GM12878 (cell line): ENCODE data around the gene PGAM2.

Source experiments
- BHLHE40 ChIP-seq, 2 experiments: fragments of 450-650 bp in 1 of 2; IDR thresholded peaks; 2 replicates each; pipeline ENCODE4 v1.6.1; 2011 to 2017; ENCODE audit warnings: low read depth in 2 of 2, borderline replicate concordance in 1 of 2, improper control_type of control experiment in 1 of 2, low read length in 1 of 2, mild to moderate bottlenecking in 1 of 2
- CTCF ChIP-seq, 3 experiments: IDR thresholded peaks in 2 of 3; conservative IDR thresholded peaks in 1 of 3; 2 replicates each; pipeline ENCODE4 v1.5.1; 2011; ENCODE audit warnings: low read depth in 3 of 3, low read length in 3 of 3, mild to moderate bottlenecking in 3 of 3, control low read depth in 2 of 3, moderate library complexity in 2 of 3, inconsistent platforms in 1 of 3, mixed read lengths in 1 of 3; ENCODE audit not compliant: control insufficient read depth in 2 of 3, insufficient read depth in 1 of 3; ENCODE audit errors: extremely low read depth in 1 of 3
- MAX ChIP-seq: IDR thresholded peaks from 2 replicates; pipeline ENCODE4 v1.6.1; 2012; ENCODE audit warnings: low read depth, low read length, improper control_type of control experiment
- RFX5 ChIP-seq: IDR thresholded peaks from 2 replicates; pipeline ENCODE4 v1.6.1; 2011; ENCODE audit warnings: low read depth, low read length, improper control_type of control experiment
- TAF1 ChIP-seq: IDR thresholded peaks from 2 replicates; pipeline ENCODE4 v1.6.1; 2011; ENCODE audit warnings: mild to moderate bottlenecking, low read depth, low read length, borderline replicate concordance
- ZNF274 ChIP-seq: IDR thresholded peaks from one replicate; pipeline ENCODE4 v1.8.0; 2011; ENCODE audit not compliant: insufficient read length, insufficient read depth
- TF ChIP-seq, protein P1 (sequence below): IDR thresholded peaks from 2 replicates; pipeline ENCODE4 v1.6.1; 2012; ENCODE audit warnings: mild to moderate bottlenecking, low read depth, low read length
- TF ChIP-seq, protein P2 (sequence below): IDR thresholded peaks from 2 replicates; pipeline ENCODE4 v1.6.1; 2012; ENCODE audit warnings: low read length, inconsistent platforms

DNA sequence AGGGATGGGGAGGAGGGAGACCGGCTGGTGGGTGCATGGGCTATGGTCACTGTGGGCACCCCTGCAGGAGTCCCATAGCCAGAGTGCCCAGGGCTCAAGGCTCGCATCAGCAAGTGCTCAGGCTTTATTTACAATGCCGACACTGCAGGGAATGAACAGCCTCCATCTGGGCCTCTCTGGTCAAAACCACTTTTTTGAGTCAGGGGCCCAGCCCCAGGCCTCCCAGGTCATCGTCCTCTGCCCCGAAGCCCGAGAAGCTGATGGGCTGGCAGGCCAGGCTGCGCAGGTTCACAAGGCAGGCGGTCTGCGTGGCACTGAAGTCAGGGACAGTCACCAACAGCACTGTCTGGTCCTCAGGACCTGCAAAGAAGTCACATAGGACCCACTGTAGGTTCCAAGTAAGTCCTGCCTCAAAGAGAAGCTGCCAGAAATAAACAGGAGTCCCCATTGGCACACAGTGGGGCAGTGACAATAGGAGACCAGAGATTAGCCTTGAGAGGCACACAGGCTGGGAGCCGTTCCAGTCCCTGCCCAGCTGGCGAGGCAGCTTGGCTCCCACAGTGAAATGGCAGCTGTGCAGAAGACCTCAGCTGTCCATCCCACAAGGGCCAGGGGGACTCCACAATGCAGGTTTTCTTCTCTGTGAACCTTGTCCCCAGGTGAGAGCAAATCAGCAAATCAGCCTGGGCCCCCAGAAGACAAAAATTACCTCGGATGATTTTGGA, 49.4 kb upstream of the PGAM2 start:
- no peak for TF ChIP-seq MAX
- no peak for TF ChIP-seq BHLHE40 (IDR thresholded peaks at IDR 0.05; ENCODE audit: borderline replicate concordance in 1 of 2, low read depth in 2 of 2, low read length in 1 of 2)
- TF ChIP-seq, protein P1, sequence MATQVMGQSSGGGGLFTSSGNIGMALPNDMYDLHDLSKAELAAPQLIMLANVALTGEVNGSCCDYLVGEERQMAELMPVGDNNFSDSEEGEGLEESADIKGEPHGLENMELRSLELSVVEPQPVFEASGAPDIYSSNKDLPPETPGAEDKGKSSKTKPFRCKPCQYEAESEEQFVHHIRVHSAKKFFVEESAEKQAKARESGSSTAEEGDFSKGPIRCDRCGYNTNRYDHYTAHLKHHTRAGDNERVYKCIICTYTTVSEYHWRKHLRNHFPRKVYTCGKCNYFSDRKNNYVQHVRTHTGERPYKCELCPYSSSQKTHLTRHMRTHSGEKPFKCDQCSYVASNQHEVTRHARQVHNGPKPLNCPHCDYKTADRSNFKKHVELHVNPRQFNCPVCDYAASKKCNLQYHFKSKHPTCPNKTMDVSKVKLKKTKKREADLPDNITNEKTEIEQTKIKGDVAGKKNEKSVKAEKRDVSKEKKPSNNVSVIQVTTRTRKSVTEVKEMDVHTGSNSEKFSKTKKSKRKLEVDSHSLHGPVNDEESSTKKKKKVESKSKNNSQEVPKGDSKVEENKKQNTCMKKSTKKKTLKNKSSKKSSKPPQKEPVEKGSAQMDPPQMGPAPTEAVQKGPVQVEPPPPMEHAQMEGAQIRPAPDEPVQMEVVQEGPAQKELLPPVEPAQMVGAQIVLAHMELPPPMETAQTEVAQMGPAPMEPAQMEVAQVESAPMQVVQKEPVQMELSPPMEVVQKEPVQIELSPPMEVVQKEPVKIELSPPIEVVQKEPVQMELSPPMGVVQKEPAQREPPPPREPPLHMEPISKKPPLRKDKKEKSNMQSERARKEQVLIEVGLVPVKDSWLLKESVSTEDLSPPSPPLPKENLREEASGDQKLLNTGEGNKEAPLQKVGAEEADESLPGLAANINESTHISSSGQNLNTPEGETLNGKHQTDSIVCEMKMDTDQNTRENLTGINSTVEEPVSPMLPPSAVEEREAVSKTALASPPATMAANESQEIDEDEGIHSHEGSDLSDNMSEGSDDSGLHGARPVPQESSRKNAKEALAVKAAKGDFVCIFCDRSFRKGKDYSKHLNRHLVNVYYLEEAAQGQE = no peak
- no peak for TF ChIP-seq ZNF274
- no peak for TF ChIP-seq RFX5
- no peak for TF ChIP-seq TAF1
- no peak for TF ChIP-seq CTCF (IDR thresholded peaks at IDR 0.05 in 2 of 3, conservative IDR thresholded peaks at IDR 0.05 in 1 of 3; ENCODE audit: control insufficient read depth in 2 of 3, extremely low read depth in 1 of 3, insufficient read depth in 1 of 3, low read depth in 3 of 3, low read length in 3 of 3)
- TF ChIP-seq, protein P2, sequence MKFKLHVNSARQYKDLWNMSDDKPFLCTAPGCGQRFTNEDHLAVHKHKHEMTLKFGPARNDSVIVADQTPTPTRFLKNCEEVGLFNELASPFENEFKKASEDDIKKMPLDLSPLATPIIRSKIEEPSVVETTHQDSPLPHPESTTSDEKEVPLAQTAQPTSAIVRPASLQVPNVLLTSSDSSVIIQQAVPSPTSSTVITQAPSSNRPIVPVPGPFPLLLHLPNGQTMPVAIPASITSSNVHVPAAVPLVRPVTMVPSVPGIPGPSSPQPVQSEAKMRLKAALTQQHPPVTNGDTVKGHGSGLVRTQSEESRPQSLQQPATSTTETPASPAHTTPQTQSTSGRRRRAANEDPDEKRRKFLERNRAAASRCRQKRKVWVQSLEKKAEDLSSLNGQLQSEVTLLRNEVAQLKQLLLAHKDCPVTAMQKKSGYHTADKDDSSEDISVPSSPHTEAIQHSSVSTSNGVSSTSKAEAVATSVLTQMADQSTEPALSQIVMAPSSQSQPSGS = no peak
